Caco-2 (cell line): ENCODE data around the gene XPO1. TPM values are rescaled to one million over a fixed set of nuclear protein-coding genes. Genes with fewer than 3 reads are reported as not detected.

Experiments used
- BruUV-seq: library from RNA; stranded (reverse); fragments of 400-500 nt; replicated peaks from 2 replicates; lab custom pipeline; 2021; lab: Mats Ljungman, UMichigan
- CTCF ChIA-PET: fragments of 300-600 bp; sonication (Branson Sonifier 250); formaldehyde crosslinking; loops from one replicate; lab custom pipeline; 2022; ENCODE audit warnings: antibody characterized with exemption; lab: Charles Lee
- POLR2A ChIA-PET: fragments of 300-600 bp; sonication (Branson Sonifier 250); formaldehyde crosslinking; loops from one replicate; lab custom pipeline; 2022; ENCODE audit warnings: antibody characterized with exemption; lab: Charles Lee
- DNase-seq, 2 experiments: peaks; one replicate each; pipeline versions ENCODE4 v3.0.0 to v3.0.0-alpha.2; 2020 to 2022
- H3K27me3 ChIP-seq: replicated peaks from 2 replicates; pipeline ENCODE4 v1.6.0; 2011; ENCODE audit warnings: low read length; ENCODE audit not compliant: control insufficient read depth, insufficient read depth
- H3K36me3 ChIP-seq: 2 replicates; pipeline ENCODE4 v1.5.1; 2011; ENCODE audit warnings: low read length; ENCODE audit not compliant: control insufficient read depth, insufficient read depth
- H3K4me1 ChIP-seq: fragments of 250-450 bp; sonication (Bioruptor Pico); 2 replicates; pipeline ENCODE4 v1.5.1; 2020; ENCODE audit warnings: mild to moderate bottlenecking
- H3K4me3 ChIP-seq: 2 replicates; pipeline ENCODE4 v1.5.1; 2011; ENCODE audit warnings: low read depth, mild to moderate bottlenecking, control low read depth, low read length
- H3K9me3 ChIP-seq: fragments of 250-450 bp; sonication (Bioruptor Pico); 2 replicates; pipeline ENCODE4 v1.5.1; 2020; ENCODE audit warnings: mild to moderate bottlenecking, moderate library complexity
- H3K27ac Mint-ChIP-seq: one replicate; pipeline ENCODE4 v1.8.0; 2022; ENCODE audit warnings: mixed read lengths; ENCODE audit not compliant: unreplicated experiment
- H3K27me3 Mint-ChIP-seq: one replicate; pipeline ENCODE4 v1.8.0; 2022; ENCODE audit warnings: mixed read lengths; ENCODE audit not compliant: insufficient read depth, unreplicated experiment
- H3K36me3 Mint-ChIP-seq: one replicate; pipeline ENCODE4 v1.8.0; 2022; ENCODE audit warnings: mild to moderate bottlenecking, mixed read lengths; ENCODE audit not compliant: insufficient read depth, unreplicated experiment
- H3K4me1 Mint-ChIP-seq: one replicate; pipeline ENCODE4 v1.8.0; 2022; ENCODE audit warnings: low read depth, mixed read lengths; ENCODE audit not compliant: unreplicated experiment
- H3K4me3 Mint-ChIP-seq: one replicate; pipeline ENCODE4 v1.8.0; 2022; ENCODE audit warnings: mild to moderate bottlenecking, moderate library complexity, mixed read lengths; ENCODE audit not compliant: unreplicated experiment
- H3K9me3 Mint-ChIP-seq: one replicate; pipeline ENCODE4 v1.8.0; 2022; ENCODE audit warnings: mixed read lengths; ENCODE audit not compliant: unreplicated experiment
- intact Hi-C: fragments of 100-400 bp; cut with micrococcal nuclease; formaldehyde crosslinking; loops from one replicate; pipeline ENCODE4 v1.10.0; 2022; ENCODE audit not compliant: unreplicated experiment
- total RNA-seq: library from RNA; stranded (reverse); gene quantifications from 2 replicates; pipeline ENCODE4 v1.2.3, GENCODE V29; 2022
- TF ChIP-seq, protein P1 (sequence below), 2 experiments: fragments of 200-600 bp in 1 of 2; IDR thresholded peaks; 1 replicate in 1 of 2; 2 replicates in 1 of 2; pipeline versions ENCODE4 v1.5.1 to v1.8.0; 2011 to 2022; ENCODE audit warnings: antibody characterized with exemption in 1 of 2, control low read depth in 1 of 2, inconsistent platforms in 1 of 2, low read depth in 1 of 2, low read length in 1 of 2, mild to moderate bottlenecking in 1 of 2, moderate library complexity in 1 of 2; ENCODE audit not compliant: insufficient read depth in 1 of 2, severe bottlenecking in 1 of 2, unreplicated experiment in 1 of 2

The XPO1 gene
- total RNA-seq, 1 experiment from 2014 or later, result 218 TPM

DNA sequence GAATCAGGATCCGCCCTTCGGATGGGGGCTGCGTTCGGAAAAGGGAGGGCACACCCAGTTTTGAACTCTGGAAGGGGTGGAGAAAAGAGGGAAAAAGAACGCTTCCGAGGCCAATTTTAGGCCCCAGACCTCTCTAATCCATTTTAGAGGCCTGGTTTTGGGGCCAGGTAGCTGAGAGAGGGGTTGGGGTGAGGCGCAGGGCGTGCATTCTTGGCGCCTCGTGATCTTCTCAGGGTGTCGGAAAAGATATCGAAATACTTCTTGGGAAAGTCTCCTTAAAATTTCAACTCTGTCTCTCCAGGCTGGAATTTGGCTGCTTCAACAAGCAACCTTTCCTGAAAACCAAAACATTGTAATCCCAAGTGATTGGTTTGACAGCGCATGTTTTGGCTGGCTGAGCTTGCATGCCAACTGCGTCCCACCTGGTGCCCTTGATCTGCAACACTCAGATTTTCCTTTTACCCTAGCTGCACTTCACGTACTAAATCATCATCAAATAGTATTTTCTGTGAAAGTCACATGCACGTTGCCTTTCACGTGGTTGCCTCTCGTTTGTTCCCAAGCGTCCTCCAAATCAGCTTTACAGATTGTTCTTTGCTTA is 864 bp upstream of the XPO1 start:
- Mint-ChIP-seq H3K4me3 (peak overlapping the region; percentile 94), H3K36me3 (peaks cover 37% of the 10 kb centered on the region), H3K4me1 (no peaks in the 10 kb centered on the region), H3K27ac (peak overlapping the region; percentile 94), H3K27me3 (no peaks in the 10 kb centered on the region), H3K9me3 (no peaks in the 10 kb centered on the region)
- Histone ChIP-seq H3K36me3 (no peaks in the 10 kb centered on the region), H3K4me1 (peaks cover 9% of the 10 kb centered on the region), H3K4me3 (peak overlapping the region; percentile 99), H3K27me3 (no peaks in the 10 kb centered on the region), H3K9me3 (no peaks in the 10 kb centered on the region)
- TF ChIP-seq, protein P1, sequence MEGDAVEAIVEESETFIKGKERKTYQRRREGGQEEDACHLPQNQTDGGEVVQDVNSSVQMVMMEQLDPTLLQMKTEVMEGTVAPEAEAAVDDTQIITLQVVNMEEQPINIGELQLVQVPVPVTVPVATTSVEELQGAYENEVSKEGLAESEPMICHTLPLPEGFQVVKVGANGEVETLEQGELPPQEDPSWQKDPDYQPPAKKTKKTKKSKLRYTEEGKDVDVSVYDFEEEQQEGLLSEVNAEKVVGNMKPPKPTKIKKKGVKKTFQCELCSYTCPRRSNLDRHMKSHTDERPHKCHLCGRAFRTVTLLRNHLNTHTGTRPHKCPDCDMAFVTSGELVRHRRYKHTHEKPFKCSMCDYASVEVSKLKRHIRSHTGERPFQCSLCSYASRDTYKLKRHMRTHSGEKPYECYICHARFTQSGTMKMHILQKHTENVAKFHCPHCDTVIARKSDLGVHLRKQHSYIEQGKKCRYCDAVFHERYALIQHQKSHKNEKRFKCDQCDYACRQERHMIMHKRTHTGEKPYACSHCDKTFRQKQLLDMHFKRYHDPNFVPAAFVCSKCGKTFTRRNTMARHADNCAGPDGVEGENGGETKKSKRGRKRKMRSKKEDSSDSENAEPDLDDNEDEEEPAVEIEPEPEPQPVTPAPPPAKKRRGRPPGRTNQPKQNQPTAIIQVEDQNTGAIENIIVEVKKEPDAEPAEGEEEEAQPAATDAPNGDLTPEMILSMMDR (IDR thresholded peaks at IDR 0.05; ENCODE audit: insufficient read depth in 1 of 2, low read depth in 1 of 2, low read length in 1 of 2, severe bottlenecking in 1 of 2, unreplicated experiment in 1 of 2), result no peak
- TSS peak; percentile 75 for BruUV-seq
- intact Hi-C loops, result loop anchor here (1.0 to 5.0 kb wide), 5 partner anchors 68 to 362 kb away; partner anchors contain the start of genes FAM161A and USP34
- ChIA-PET CTCF (interaction anchor here (1.0 kb wide), 1 partner anchor 8 kb away, joined by 3 read pairs; no protein-coding TSS in a partner anchor), POLR2A (interaction anchor here (0.7 to 1.8 kb wide), 5 partner anchors 9 to 225 kb away, joined by 3 to 10 read pairs (median 3); no protein-coding TSS in a partner anchor)
- DNase-seq, result no peak

DNA sequence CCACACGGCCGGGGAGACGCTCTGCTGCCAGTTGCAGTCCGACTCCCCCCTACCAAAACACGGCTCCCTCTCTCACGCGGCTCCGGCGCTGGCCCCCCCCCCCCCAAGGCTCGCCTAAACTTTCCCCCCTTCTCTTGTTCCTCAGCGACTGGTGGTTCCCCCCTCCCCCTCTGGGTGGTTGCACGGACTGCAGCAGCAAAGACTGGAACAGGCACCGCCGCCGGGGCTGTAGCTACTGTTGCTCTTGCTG is 281 bp downstream of the XPO1 start:
- Histone ChIP-seq H3K4me3 (peak overlapping the region; percentile 99), H3K4me1 (peaks cover 9% of the 10 kb centered on the region), H3K27me3 (no peaks in the 10 kb centered on the region), H3K36me3 (no peaks in the 10 kb centered on the region), H3K9me3 (no peaks in the 10 kb centered on the region)
- TF ChIP-seq, protein P1 (IDR thresholded peaks at IDR 0.05; ENCODE audit: insufficient read depth in 1 of 2, low read depth in 1 of 2, low read length in 1 of 2, severe bottlenecking in 1 of 2, unreplicated experiment in 1 of 2), result no peak
- ChIA-PET POLR2A (interaction anchor here (0.6 to 1.8 kb wide), 8 partner anchors 9 to 316 kb away, joined by 3 to 10 read pairs (median 3); partner anchors contain the start of gene FAM161A), CTCF (interaction anchor here (0.6 to 1.0 kb wide), 2 partner anchors 9 to 98 kb away, joined by 3 read pairs; no protein-coding TSS in a partner anchor)
- Mint-ChIP-seq H3K36me3 (peaks cover 40% of the 10 kb centered on the region), H3K4me3 (peak overlapping the region; percentile 94), H3K27ac (peak overlapping the region; percentile 94), H3K9me3 (no peaks in the 10 kb centered on the region), H3K4me1 (no peaks in the 10 kb centered on the region), H3K27me3 (no peaks in the 10 kb centered on the region)
- BruUV-seq, result no TSS peak
- DNase-seq, result no peak
- intact Hi-C loops, result loop anchor here (1.0 to 5.0 kb wide), 5 partner anchors 67 to 361 kb away; partner anchors contain the start of genes FAM161A and USP34

DNA sequence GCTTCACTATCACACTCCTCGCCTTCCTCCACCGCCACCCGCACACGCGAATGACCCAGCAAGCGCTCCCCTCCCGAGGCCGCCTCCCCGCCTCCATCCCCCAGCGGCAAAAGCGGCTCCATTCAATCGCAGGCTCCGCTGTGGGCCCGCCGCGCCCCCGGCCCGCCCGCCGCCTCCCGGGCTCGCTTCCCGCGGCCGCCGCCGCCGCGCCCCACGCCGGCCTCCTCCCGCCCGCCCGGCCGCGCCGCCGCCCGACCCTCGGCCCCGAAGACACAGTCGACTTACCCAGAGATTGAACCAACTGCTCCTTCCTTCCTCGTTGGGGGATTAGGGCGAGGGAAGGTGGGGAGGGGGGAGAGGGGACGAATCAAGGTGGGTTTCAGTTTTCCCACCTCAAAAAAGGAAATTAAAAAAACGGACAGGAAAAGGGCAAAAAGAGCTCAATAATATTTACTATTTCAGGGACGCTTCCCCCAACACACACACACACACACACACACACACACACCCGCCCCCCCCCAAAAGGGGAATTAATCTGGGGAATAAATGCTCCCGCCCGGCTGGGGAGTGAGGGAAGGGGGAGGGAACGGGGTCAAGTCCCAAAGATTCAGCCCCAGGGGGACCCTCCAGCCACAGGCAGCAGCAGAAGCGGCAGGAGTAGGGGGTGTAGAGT is 743 bp downstream of the XPO1 start:
- POLR2A ChIA-PET, result interaction anchor here (0.6 to 1.8 kb wide), 8 partner anchors 38 to 469 kb away, joined by 3 to 10 read pairs (median 4); partner anchors contain the start of gene FAM161A
- H3K27ac Mint-ChIP-seq, result peak overlapping the region; percentile 94
- H3K4me1 ChIP-seq, result peaks cover 9% of the 10 kb centered on the region
- BruUV-seq, result no TSS peak
- H3K9me3 ChIP-seq, result no peaks in the 10 kb centered on the region
- intact Hi-C loops, result loop anchor here (5.0 kb wide), 2 partner anchors 100 to 360 kb away; no protein-coding TSS in a partner anchor
- H3K4me3 Mint-ChIP-seq, result peak overlapping the region; percentile 94
- DNase-seq, result peak; percentile 42 to 52
- H3K9me3 Mint-ChIP-seq, result no peaks in the 10 kb centered on the region
- TF ChIP-seq, protein P1 (IDR thresholded peaks at IDR 0.05; ENCODE audit: insufficient read depth in 1 of 2, low read depth in 1 of 2, low read length in 1 of 2, severe bottlenecking in 1 of 2, unreplicated experiment in 1 of 2), result no peak
- peaks cover 44% of the 10 kb centered on the region for H3K36me3 Mint-ChIP-seq
- H3K27me3 ChIP-seq, result no peaks in the 10 kb centered on the region
- H3K4me1 Mint-ChIP-seq, result no peaks in the 10 kb centered on the region
- CTCF ChIA-PET, result interaction anchor here (0.7 kb wide), 1 partner anchor 111 kb away, joined by 3 read pairs; no protein-coding TSS in a partner anchor
- no peaks in the 10 kb centered on the region for H3K36me3 ChIP-seq
- H3K27me3 Mint-ChIP-seq, result no peaks in the 10 kb centered on the region
- H3K4me3 ChIP-seq, result peak overlapping the region; percentile 99
